A549 (cell line): Measurements from ENCODE around the gene TRIO.

Experiments used
- CTCF ChIP-seq: fragments of >200 bp; sonication (Bioruptor Twin); formaldehyde crosslinking; IDR thresholded peaks from 3 replicates; pipeline ENCODE4 v1.5.1; 2016
- HDAC2 ChIP-seq: fragments of 200-600 bp; sonication (generic); IDR thresholded peaks from 2 replicates; pipeline ENCODE4 v1.6.1; 2016
- MAX ChIP-seq: IDR thresholded peaks from 2 replicates; pipeline ENCODE4 v1.6.1; 2012
- POLR2A ChIP-seq: IDR thresholded peaks from 2 replicates; pipeline ENCODE4 v1.6.1; 2012; ENCODE audit warnings: mild to moderate bottlenecking, low read length

- no peak for TF ChIP-seq HDAC2
- TF ChIP-seq POLR2A, result no peak
- no peak for TF ChIP-seq MAX
- no peak for TF ChIP-seq CTCF
These were observed 115.7 kb downstream of the TRIO start for GRCh38 chr5:14258840-14259239.
